KMS-11 (cell line): ENCODE data around the gene INTS4.
"Not testable (repeated sequence)": the region's sequence is repeated elsewhere in the genome, so short reads cannot be mapped to it uniquely, and the experiment has no call there.

Source experiments
- H2AFZ ChIP-seq: fragments of 200-600 bp; sonication (generic); 2 replicates; pipeline ENCODE4 v1.6.1; 2016; ENCODE audit warnings: antibody characterized with exemption, mixed run types, low read depth
- H3K27ac ChIP-seq: fragments of 200-600 bp; sonication (generic); 2 replicates; pipeline ENCODE4 v1.6.1; 2016; ENCODE audit warnings: mild to moderate bottlenecking, mixed run types
- H3K27me3 ChIP-seq: fragments of 200-600 bp; sonication (generic); 2 replicates; pipeline ENCODE4 v1.6.1; 2017; ENCODE audit warnings: mild to moderate bottlenecking, low read depth, mixed run types, moderate library complexity; ENCODE audit not compliant: insufficient read depth
- H3K36me3 ChIP-seq: fragments of 200-600 bp; sonication (generic); 2 replicates; pipeline ENCODE4 v1.6.1; 2017; ENCODE audit warnings: mild to moderate bottlenecking, mixed run types; ENCODE audit not compliant: insufficient read depth
- H3K4me1 ChIP-seq: fragments of 200-600 bp; sonication (generic); 2 replicates; pipeline ENCODE4 v1.6.1; 2016; ENCODE audit warnings: mild to moderate bottlenecking, low read depth, mixed run types; ENCODE audit not compliant: poor library complexity, severe bottlenecking
- H3K4me2 ChIP-seq: fragments of 200-600 bp; sonication (generic); 2 replicates; pipeline ENCODE4 v1.7.0; 2016; ENCODE audit warnings: mild to moderate bottlenecking, mixed run types
- H3K4me3 ChIP-seq: fragments of 200-600 bp; sonication (generic); IDR thresholded peaks from 2 replicates; pipeline ENCODE4 v1.6.1; 2017; ENCODE audit warnings: low read depth, low read length, mixed read lengths; ENCODE audit not compliant: insufficient read depth
- H3K79me2 ChIP-seq: fragments of 200-600 bp; sonication (generic); 2 replicates; pipeline ENCODE4 v1.6.1; 2016; ENCODE audit warnings: low read depth, mixed run types; ENCODE audit not compliant: insufficient read depth
- H3K9ac ChIP-seq: fragments of 200-600 bp; sonication (generic); 2 replicates; pipeline ENCODE4 v1.6.1; 2016; ENCODE audit warnings: mild to moderate bottlenecking, mixed run types
- H4K20me1 ChIP-seq: fragments of 200-600 bp; sonication (generic); 2 replicates; pipeline ENCODE4 v1.6.1; 2016; ENCODE audit warnings: mild to moderate bottlenecking, mixed run types; ENCODE audit not compliant: insufficient read depth
- CTCF ChIP-seq: fragments of 200-600 bp; sonication (generic); conservative IDR thresholded peaks from 2 replicates; pipeline ENCODE4 v1.6.1; 2017; ENCODE audit warnings: low read depth, mild to moderate bottlenecking, antibody characterized with exemption, low read length, moderate library complexity, mixed read lengths

The INTS4 gene

GRCh38 chr11:77910828-77911227 is 83.6 kb downstream of the INTS4 start:
- not testable (repeated sequence) for H2AFZ ChIP-seq, H3K4me1 ChIP-seq, H3K36me3 ChIP-seq, H3K27ac ChIP-seq, H3K4me3 ChIP-seq, H3K27me3 ChIP-seq, H3K9ac ChIP-seq, H4K20me1 ChIP-seq, H3K4me2 ChIP-seq, H3K79me2 ChIP-seq

DNA sequence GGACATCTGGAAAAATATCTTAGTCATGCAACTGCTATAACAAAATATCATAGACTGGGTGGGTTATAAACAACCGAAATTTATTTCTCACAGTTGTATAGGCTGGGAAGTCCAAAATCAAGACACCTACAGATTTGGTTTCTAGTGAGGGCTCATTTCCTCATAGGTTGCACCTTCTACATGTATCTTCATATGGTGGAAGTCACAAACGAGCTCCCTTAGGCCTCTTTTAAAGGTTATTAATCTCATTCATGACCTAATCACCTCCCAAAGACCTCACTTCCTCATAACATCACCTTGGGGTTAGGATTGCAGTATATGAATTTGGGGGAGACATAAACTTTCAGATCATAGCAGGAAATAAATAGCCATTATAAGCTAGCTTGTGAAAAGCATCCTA is 85.2 kb downstream of the INTS4 start:
- Histone ChIP-seq H3K36me3 (no peaks in the 10 kb centered on the region), H4K20me1 (no peaks in the 10 kb centered on the region), H3K4me3 (no peak overlapping the region), H3K4me1 (no peaks in the 10 kb centered on the region), H3K4me2 (no peak overlapping the region), H3K79me2 (no peaks in the 10 kb centered on the region), H3K27me3 (no peaks in the 10 kb centered on the region), H3K9ac (no peak overlapping the region), H3K27ac (no peak overlapping the region), H2AFZ (no peak overlapping the region)
- TF ChIP-seq CTCF: no peak

DNA sequence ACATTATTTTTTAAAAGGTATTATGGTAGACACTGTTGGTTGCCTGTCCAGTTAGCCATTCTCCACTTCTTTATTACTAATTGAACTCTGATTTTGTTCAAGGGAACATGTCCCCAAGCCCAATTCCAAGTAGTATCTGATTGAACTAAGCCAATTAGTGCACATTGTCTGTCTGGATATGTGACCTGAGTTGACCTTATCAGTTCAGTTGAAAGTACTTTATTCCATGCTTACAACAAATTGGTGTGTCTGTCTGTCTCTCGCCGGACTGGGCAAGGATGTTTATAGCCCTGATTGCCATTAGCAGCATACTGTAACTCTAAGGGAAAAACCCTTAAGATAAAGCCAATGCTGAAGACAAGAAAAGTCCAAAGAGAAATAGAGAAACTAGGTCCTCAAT is 85.6 kb downstream of the INTS4 start:
- no peak for TF ChIP-seq CTCF
- no peaks in the 10 kb centered on the region for H3K79me2 ChIP-seq
- no peaks in the 10 kb centered on the region for H4K20me1 ChIP-seq
- H2AFZ ChIP-seq: no peak overlapping the region
- no peaks in the 10 kb centered on the region for H3K27me3 ChIP-seq
- H3K36me3 ChIP-seq: no peaks in the 10 kb centered on the region
- no peak overlapping the region for H3K9ac ChIP-seq
- H3K27ac ChIP-seq: no peak overlapping the region
- H3K4me1 ChIP-seq: no peaks in the 10 kb centered on the region
- no peak overlapping the region for H3K4me2 ChIP-seq
- no peak overlapping the region for H3K4me3 ChIP-seq

GRCh38 chr11:77894949-77895348 is 99.5 kb downstream of the INTS4 start:
- not testable (repeated sequence) for H3K4me2 ChIP-seq, H3K9ac ChIP-seq, H3K36me3 ChIP-seq, H2AFZ ChIP-seq, H4K20me1 ChIP-seq, H3K27me3 ChIP-seq, H3K79me2 ChIP-seq, H3K27ac ChIP-seq, H3K4me3 ChIP-seq, H3K4me1 ChIP-seq

GRCh38 chr11:77891703-77892102 is 102.8 kb downstream of the INTS4 start:
- H3K27ac ChIP-seq, H3K4me3 ChIP-seq, H3K4me2 ChIP-seq, H4K20me1 ChIP-seq, H3K9ac ChIP-seq, H3K4me1 ChIP-seq, H3K36me3 ChIP-seq, H3K79me2 ChIP-seq, H2AFZ ChIP-seq, H3K27me3 ChIP-seq: not testable (repeated sequence)

DNA sequence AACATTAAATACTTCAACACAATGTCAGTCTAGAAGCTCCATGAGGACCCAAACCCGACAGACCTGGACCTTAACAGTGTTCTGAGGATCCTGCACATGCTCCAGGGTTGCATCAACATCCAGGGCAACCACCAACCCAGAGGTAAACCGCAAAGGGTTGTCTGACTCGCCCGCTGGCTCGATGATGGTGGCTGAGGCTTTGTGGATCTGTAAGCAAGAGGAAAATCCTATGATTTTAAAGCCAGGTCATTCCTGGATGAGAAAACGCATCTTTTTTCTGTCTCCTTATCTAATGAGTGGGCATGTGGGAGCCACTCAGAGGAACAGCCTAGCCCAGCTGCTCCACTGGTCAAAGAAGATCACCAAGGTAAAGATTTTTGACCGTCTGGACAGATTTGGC is 103.2 kb downstream of the INTS4 start:
- H3K4me2 ChIP-seq, H3K79me2 ChIP-seq, H2AFZ ChIP-seq, H3K27me3 ChIP-seq, H3K36me3 ChIP-seq, H3K27ac ChIP-seq, H3K4me1 ChIP-seq, H3K4me3 ChIP-seq, H4K20me1 ChIP-seq, H3K9ac ChIP-seq: not testable (repeated sequence)

DNA sequence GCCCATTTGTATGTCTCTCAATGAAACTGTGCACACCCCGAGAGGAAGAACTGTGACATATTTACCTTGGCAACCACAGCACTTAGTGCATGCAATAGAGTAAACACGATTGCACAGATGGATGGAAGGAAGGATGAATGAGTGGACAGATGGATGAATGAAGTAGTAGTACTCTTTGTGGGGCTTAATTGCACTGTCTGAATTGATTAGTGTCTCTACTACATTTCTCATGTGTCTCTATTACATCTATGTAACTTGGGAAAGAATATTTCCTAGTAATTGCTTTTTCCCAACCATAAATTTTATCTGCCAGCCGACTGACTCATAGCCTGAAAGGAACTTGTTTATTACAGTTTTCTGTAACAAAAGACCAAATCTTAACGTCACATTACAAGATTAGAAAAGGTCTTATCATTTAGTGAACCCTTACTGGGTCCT is 103.8 kb downstream of the INTS4 start:
- not testable (repeated sequence) for H3K4me1 ChIP-seq, H3K27ac ChIP-seq, H2AFZ ChIP-seq, H4K20me1 ChIP-seq, H3K4me2 ChIP-seq, H3K27me3 ChIP-seq, H3K4me3 ChIP-seq, H3K36me3 ChIP-seq, H3K79me2 ChIP-seq, H3K9ac ChIP-seq

DNA sequence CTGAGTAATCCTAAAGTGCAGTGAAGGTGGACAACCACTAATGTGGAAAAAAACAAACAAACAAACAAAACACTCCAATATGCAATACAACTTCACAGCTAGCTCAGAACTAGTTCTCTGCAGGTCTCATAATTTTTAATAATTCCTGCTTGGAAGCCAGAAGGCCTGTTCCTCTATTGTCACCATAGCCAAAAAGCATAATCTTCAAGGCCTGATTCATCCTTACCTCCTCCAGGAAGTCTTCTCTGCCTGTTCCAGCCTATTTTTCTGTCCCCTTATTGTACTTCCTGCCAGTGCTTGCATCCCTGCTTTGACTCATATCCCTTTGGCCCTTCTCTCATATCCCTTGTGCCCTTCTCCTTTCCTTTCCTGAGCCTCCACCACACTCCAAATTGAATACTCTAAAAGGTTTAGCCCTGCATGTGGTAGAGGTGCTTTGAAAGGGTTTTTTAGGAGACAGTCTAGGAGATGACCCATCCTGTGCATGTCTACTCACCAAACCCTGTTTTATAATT is 104.3 kb downstream of the INTS4 start:
- H3K27ac ChIP-seq: not testable (repeated sequence)

DNA sequence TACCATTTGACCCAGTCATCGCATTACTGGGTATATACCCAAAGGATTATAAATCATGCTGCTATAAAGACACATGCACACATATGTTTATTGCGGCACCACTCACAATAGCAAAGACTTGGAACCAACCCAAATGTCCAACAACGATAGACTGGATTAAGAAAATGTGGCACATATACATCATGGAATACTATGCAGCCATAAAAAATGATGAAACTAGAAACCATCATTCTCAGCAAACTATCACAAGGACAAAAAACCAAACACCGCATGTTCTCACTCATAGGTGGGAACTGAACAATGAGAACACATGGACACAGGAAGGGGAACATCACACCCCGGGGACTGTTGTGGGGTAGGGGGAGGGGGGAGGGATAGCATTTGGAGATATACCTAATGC is 105.4 kb downstream of the INTS4 start:
- not testable (repeated sequence) for H2AFZ ChIP-seq, H3K4me3 ChIP-seq, H3K27me3 ChIP-seq, H3K9ac ChIP-seq, H3K27ac ChIP-seq, H3K36me3 ChIP-seq, H4K20me1 ChIP-seq, H3K4me1 ChIP-seq, H3K4me2 ChIP-seq, H3K79me2 ChIP-seq

More for the DNA sequence above, 104.3 kb downstream of the INTS4 start:
- H3K4me1 ChIP-seq, H2AFZ ChIP-seq, H4K20me1 ChIP-seq, H3K79me2 ChIP-seq, H3K9ac ChIP-seq, H3K4me2 ChIP-seq, H3K27me3 ChIP-seq, H3K36me3 ChIP-seq, H3K4me3 ChIP-seq: not testable (repeated sequence)
